HG03025 (cell line): Measurements from ENCODE around the gene PTPRT.

Experiments used
- ATAC-seq: cut with Tn5 transposase; IDR thresholded peaks from one replicate; pipeline ENCODE4 v1.9.1; 2021; ENCODE audit warnings: mild to moderate bottlenecking, moderate library complexity; ENCODE audit not compliant: unreplicated experiment, low FRiP score

PTPRT gene

DNA sequence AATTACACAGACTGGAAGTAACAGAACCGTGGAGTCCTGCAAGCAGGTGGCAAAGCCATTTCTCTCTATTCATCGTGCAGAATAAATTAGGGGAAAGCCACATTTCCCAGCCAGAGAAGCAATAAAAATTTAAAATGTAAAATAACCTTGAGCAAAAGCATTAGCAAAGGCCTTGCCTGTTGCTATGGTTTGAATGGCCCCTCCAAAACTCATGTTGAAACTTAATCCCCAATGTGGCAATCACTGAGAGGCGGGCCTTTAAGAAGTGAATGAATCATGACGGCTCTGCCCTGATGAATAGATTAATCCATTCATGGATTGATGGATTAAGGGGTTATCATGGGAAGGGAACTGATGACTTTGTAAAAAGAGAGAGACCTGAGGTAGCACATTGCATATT lies 679.0 kb downstream of the PTPRT start:
- ATAC-seq: no peak

DNA sequence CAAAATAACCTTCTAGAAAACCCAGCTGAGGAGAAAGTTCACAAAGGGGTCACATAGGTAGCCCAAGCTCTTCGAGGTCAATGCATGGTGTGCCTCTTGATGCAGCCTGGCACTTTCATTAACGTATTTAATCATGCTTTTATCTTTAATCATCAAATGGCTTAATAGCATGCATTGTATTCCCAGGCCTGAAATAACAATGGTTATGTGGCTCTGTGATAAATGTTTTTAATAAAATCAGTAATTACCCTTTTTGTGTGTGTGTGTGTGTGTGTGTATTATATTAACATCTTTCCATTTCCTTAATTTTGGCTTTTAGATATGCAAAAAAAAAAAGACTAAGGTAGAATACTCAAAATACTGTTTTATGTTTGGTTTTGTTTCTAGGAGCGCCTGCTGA lies 681.8 kb downstream of the PTPRT start:
- ATAC-seq: no peak

DNA sequence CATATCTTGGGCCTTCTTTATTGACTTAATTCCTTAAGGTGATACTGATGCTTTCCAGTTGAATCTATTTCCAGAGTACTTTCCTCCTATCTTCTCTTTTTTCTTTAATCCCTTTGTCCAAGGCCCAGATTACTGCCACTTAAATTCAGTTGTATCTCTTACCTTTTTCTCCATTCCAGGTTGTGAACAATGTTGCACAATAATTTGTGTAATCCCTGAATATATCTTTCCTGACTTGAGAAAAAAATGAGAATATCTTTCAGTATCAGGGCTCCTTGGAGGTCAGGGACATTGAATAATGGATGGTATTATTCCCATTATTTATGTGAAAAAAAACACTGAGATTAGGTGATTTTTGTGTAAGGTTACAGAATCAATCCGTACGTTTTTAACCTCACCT lies 683.3 kb downstream of the PTPRT start:
- no peak for ATAC-seq

DNA sequence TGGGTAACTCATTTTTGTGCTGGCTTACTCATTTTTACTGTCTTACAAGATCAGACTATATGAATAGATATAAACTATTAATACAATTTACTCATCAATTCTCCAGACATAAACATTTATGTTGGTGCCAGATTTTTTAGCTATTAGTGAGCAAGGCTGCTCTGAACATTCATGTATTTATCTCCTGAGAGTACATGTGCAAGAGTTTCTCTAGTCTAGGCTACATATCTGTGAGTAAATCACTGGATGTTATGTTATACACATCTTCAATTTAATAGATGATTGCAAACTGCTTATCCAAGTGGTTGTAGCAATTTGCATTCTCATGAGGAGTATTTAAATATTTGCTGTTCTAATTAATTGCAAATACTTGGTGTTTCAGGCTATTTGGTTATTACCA lies 687.1 kb downstream of the PTPRT start:
- ATAC-seq: no peak

DNA sequence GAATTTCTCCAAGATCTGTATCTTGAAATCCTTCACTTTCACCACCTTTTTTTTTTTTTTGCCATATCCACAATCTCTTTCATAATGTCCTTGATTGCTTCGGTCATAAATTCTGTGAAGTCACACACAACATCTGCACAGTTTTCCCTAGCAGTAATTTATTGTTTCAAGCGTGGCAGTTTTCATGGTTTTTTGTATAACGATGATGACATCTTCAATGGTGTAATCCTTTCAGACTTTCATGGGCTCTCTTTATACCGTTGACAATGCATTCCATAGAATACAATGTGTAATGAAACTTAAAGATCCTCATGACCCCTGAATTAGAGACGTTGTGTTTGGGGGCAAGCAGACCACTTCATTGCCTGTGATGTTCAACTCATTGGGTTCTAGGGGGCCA lies 693.1 kb downstream of the PTPRT start:
- ATAC-seq: no peak

DNA sequence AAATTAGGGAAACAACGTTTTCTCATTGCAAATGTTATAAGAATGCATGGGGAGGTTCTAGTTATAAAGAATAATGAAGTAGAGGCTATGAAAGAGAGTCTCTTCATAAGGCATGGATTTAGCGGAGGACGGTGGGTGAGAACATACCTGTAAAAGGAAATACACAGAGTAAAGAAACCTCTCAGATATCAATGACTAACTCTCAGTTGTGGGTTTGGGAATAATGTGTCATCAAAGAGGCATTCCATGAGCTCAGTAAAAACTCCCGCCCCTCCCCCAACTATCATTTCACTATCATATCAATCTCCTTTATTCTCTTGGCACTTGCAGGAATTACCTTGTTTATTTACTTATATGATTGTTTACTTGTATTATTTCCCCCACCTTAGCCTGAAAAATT lies 695.4 kb downstream of the PTPRT start:
- no peak for ATAC-seq

DNA sequence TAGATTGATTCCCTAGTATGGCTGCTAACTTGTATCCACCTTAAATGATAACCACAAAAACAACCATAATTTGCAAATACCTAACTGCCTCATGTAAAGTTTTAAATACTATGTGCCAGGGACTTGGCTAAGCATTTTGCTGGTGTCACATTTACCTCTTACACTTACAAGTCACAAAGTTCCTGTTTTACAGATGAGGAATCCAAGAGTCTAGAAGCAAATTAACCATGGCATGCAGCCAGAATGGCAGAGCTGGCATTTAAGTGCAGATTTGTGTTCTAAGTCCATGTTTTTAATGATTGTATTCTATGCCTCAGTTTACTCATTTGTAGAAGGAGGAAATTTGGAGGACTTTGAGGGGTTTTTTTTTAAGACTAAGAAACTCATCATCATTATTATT lies 696.7 kb downstream of the PTPRT start:
- ATAC-seq: no peak

DNA sequence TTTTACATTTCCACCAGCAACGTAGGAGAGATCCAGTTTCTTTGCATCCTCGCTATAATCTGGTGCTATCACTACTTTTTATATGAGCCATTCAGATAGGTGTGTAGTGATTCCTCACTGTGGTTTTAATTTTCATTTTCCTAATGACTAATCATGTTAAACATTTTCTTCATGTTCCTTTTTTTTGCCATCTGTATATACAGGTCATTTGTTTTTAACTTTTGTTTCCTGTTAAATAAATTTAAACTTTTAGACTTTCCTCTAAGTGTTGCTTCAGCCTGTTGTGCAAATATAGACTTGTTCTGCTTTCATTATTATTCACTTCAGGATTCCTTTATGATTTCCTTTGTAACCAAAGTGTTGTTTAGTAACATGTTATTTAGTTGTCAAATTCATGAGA lies 697.4 kb downstream of the PTPRT start:
- no peak for ATAC-seq

DNA sequence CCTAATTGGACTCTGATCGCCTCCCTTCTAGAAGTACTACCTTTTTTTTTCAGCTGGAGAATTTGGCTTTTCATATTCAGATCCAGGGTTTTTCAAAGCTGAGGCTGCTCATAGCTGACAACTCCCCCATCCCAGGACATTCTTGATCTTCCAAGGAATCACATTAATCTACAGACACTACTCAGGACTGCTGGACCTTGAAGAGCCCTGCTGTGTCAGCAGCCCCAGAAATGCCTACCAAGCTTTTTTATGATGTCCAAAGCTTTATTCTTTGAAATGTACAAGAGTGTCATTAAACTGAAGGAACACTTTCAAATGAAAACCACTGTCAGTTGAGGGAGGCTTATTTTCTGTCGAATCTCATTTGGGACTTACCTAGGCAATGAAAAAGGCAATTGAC lies 704.1 kb downstream of the PTPRT start:
- ATAC-seq: no peak

DNA sequence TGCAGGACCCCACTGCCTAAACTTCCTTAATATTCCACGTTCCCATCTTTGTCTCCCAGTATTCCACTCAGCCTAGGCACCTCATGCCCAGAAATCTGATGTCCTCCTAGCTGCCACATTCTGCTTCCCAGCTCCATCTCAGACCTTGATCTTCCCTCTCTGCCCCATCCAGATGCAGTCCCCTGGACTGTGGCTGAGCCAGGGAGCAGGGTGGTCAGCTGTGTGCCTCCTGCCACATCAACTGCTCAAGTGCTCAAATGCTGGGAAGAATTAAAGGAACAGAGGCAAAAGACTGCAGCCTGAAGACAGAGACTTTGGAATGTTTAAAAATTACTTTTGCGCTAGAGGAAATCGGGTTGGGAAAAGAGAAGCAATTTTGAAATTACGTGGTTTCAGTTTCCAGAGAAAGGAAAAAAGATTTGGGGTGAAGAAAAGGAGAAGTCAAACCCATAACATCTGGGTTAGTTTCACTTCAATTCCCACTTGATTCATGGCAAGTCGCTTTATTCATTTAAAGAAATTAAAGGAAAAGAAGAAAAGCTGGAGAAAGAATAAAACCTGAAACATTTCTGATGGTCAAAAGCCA lies 704.8 kb downstream of the PTPRT start:
- ATAC-seq: no peak

DNA sequence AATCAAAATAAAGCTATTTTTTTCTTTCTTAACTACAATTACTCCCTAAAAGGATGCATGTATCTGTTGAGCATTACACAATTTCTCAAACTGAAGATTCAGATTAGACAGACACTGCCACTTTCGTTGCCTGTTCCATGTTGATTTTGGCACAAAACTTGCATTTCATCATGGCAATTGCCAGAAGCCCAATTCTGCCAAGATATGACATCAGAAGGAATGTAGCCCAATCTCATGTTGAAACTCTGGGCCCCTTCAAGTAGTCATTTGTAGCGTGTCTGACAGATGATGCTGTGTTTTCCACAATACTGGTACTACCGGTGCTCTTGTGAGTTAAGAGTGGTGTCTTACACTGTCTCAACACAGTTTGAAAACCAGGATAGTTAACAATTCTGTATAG lies 705.4 kb downstream of the PTPRT start:
- no peak for ATAC-seq

DNA sequence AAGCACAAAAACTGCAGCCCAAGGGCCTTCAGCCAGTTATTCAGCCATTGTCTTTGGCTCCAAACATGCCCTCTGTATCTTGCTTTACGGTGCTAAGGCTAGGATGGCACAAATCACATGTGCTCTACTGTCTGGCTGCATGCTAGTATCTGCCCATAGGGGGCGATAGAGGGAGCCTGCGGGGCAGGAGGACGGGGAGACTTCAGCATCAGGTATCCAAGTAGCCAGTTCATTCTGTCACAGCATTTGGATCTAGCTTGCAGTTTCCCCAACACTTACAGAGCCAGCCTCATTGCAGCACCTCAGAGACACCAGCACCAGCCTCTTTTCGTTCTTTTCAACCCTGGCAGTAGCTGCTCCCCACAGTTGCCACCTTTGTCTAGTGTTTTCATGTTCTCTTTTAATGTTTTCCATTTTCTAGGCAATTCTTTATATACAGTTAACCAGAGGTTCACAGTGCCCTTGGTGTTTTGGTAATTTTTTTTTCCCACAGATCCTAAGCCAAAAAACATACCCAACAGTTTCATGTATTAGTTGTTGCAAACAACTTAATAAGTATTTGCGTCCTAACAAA lies 705.9 kb downstream of the PTPRT start:
- ATAC-seq: no peak

DNA sequence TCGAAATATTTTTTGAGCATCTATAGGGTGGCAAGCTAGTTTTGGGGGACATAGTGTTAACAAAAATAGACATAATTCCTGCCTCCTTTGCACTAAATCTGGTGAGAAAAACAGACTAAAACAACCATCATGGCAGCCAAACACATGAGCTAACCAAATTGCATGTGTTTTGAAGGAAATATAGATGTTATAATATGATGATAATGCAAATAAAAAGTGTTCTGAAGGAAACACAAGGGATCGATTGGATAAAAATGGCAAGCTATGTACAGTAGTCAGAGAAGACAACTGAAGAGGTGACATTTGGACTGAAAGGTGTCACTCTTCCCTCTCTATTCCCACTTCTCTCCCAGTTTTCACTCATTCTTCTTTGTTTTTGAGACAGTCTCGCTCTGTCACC lies 706.9 kb downstream of the PTPRT start:
- no peak for ATAC-seq

DNA sequence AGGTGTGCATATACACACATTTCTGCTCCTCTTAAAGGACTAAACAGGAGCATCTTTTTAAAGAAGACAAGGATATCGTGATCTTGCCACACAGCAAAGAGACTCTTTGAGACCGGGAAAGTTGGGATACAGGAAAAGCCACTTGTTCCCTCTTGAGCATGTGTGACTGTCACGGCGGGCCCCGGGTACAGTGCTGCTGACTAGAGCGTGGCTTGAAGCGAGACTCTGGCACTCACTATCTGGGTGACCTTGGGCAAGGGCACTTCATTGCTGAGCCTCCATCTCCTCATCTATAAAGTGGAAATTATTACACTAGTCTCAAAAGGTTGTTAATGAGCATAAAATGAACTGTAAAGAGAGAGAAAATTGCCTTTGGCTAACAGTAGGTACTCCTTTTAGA lies 713.9 kb downstream of the PTPRT start:
- no peak for ATAC-seq

DNA sequence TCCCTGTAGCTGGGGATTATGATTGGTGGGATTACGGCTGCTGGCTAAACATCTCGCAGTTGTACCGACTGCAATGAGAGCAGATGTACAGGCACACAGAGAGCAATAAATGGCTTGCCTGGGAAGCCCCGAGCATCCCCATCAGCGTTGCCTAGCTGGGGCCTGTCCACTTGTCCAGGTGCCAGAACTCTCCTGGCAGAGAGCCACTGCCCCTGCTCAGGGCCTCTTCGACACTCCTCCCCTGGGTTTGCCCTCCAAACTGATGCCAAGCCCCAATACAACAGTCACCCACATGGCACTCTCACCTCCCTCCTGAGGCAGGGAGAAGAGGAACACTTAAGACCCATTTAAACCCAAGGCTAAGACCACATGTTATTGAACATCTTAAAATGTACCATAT lies 715.1 kb downstream of the PTPRT start:
- ATAC-seq: no peak

DNA sequence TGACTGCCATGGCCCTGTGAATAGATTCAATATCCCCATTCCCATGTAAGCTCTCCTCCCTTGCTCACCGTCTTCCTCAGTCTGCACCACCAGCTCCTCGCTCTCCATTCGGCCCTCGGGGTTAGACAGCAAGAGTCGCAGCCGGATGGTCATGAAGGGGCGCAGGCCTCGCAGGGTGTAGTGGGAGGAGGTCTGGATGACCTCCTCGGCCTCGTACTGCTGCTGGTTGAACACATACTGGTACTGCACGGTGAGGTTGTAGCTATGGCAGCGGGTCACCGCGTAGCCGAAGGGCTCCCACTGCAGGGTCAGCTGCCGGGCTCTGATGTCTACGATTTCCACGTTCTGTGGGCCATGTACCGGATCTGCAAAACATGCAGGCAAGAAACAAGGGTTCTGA lies 717.5 kb downstream of the PTPRT start:
- ATAC-seq: no peak

DNA sequence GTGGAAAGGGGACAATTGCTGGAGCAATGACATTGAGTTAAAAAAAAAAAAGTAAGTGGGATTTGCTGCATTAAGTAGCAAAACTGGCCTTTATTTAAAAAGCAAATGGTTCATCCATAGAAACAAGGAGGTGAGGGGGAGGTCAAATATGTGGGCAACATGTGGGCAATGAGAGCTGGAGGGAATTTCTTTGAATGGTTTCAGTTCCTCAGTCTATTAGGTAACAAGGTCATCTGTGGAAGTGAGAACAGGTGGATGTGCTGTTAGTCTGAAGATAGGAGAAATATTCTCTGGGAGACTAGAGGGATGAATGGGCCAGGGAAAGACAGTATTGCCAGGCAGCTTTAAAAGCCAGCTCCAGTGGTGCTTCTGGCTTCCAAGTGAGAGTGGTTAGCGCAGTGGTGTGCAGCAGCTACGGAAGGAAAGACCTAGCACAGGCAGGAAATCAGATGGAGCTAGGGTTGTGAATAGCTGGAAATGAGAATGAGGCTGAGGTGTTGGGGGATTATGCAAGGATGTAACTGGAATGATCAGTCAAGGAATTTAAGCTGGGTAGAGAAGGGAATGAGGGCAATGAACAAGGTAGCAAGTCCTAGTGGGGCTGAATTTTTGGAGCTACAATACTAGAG lies 727.6 kb downstream of the PTPRT start:
- ATAC-seq: no peak

DNA sequence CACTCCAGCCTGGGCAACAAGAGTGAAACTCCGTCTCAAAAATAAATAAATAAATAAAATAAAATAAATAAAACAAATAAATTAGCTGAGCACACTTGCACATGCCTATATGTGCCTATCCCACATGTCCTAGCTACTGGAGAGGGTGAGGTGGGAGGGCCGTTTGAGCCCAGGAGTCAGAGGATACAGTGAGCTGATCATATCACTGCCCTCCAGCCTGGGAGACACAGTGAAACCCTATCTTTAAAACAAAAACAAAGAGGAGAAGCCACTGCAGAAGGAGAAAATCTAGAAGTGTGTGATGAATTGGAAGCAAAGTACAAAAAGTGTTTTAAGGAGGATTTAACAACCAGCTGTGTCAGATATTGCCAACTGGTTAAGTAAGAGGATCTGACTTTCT lies 728.4 kb downstream of the PTPRT start:
- no peak for ATAC-seq

DNA sequence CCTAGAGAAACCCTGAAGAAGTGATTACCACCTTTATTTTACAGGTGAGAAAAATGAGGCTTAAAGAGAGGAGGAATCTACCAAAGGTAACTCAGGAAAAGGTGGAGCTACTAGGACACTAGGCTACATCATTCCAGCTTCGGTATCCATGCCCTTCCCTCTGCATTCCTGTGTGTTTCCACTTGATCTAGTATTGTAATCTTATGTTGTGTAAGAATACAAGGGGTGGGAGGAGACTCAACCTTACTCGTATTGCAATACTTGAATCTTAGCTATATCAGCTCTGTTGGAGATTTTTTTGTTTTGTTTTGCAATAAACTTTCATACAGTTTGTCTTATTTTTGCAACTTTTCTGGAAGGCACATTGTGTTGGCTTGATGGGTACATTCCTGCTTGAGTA lies 742.4 kb downstream of the PTPRT start:
- no peak for ATAC-seq

DNA sequence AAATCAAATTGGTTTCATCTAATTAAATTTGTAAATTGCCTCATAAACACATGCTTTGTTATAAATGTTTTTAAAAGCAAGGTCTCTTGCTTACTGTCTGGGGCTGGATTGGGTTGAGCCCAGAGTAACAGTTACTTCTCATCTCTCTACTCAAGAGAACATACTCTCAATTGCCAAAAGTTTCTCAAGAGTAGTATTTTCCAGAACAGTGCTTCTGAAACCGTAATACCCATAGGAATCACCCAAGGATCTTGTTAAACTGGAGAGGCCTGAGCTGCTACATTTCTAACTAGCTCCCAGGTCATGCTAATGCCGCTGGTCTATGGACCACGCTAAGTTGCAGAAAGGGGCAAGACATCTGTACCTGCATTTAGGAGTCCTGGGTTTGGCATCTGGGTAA lies 744.9 kb downstream of the PTPRT start:
- ATAC-seq: no peak

DNA sequence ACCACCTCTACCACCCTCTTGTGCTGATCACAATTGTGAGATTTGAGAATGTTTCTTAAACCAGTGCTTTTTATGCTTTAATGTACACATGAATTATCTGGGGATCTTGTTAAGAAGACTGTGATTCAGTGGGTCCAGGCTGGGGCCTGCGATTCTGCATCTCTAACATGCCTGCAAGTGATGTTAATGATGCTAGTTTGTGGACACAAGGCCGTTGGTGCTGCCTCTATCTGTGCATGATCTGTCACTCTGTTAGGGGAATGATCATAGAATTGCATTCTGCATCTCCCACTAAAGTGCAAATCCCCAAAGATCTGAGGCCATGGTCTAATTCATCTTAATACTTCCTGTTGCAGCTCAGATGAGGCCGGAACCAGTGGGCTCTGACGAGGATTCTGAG lies 746.5 kb downstream of the PTPRT start:
- no peak for ATAC-seq

DNA sequence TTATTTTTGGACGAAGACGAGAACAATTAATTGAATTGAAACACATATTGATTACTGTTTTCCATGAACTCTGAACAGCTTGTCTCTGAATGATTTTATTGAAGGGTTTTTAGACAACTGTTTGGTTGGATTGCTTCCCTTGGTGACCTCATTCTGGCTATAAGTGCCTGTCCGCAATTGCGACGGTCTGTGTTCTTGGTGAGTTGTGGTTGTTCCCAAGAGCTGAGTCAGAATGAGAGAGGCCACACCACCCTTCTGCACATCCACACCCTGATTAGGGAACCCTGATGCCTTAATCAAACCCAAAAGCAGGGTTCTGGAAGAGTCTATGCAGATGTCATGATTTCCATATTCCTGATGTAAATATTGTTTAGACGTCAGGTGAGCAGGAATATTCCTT lies 747.0 kb downstream of the PTPRT start:
- ATAC-seq: no peak
